ENCODE data around the gene CLOCK. TPM values are rescaled to one million over a fixed set of nuclear protein-coding genes. Genes with fewer than 3 reads are reported as not detected.

The CLOCK gene
- total and polyA plus RNA-seq, 2 of the 13 experiments (the other 11 are each of a cell fraction or from before 2014, with no cell fraction given), result 8.8 to 13.5 TPM

- TF ChIP-seq MYPOP (CRISPR knock-in tag; IDR thresholded peaks at IDR 0.05) (peak; percentile 71), ZNF350 (CRISPR knock-in tag; IDR thresholded peaks at IDR 0.05; ENCODE audit: borderline replicate concordance, low read depth) (peak; percentile 62; the same call in 1 of the 2 replicates), ZNF660 (CRISPR knock-in tag; IDR thresholded peaks at IDR 0.05; ENCODE audit: borderline replicate concordance, low read depth) (no peak), ZNF598 (CRISPR knock-in tag; IDR thresholded peaks at IDR 0.05; ENCODE audit: borderline replicate concordance) (peak; percentile 61; the same call in 1 of the 2 replicates), CBX5 (CRISPR knock-in tag; IDR thresholded peaks at IDR 0.05; ENCODE audit: borderline replicate concordance) (no peak), RORA (CRISPR knock-in tag; IDR thresholded peaks at IDR 0.05) (no peak), ZMYM3 (CRISPR knock-in tag; IDR thresholded peaks at IDR 0.05) (peak; percentile 19; the same call in 1 of the 2 replicates), MXI1 (IDR thresholded peaks at IDR 0.05; ENCODE audit: borderline replicate concordance, low read depth, low read length) (peak; percentile 8; the same call in 1 of the 3 replicates), ZNF816 (CRISPR knock-in tag; IDR thresholded peaks at IDR 0.05; ENCODE audit: borderline replicate concordance) (0 out of 2 replicates have a peak, but pooled peaks have one; percentile 73), HNF1A (IDR thresholded peaks at IDR 0.05; ENCODE audit: low read depth) (no peak), HNF1A (CRISPR knock-in tag; IDR thresholded peaks at IDR 0.05; ENCODE audit: borderline replicate concordance) (0 out of 2 replicates have a peak, but pooled peaks have one; percentile 15), MAZ (IDR thresholded peaks at IDR 0.05; ENCODE audit: borderline replicate concordance, low read depth, low read length) (peak; percentile 55), MAZ (CRISPR knock-in tag; IDR thresholded peaks at IDR 0.05; ENCODE audit: low read depth) (0 out of 2 replicates have a peak, but pooled peaks have one; percentile 38), KDM2A (CRISPR knock-in tag; IDR thresholded peaks at IDR 0.05; ENCODE audit: borderline replicate concordance, low read depth) (0 out of 2 replicates have a peak, but pooled peaks have one; percentile 55), POGK (CRISPR knock-in tag; conservative IDR thresholded peaks at IDR 0.05) (peak; percentile 55; the same call in 1 of the 2 replicates), ZNF607 (CRISPR knock-in tag; IDR thresholded peaks at IDR 0.05; ENCODE audit: borderline replicate concordance) (0 out of 2 replicates have a peak, but pooled peaks have one; percentile 29), ARHGAP35 (CRISPR knock-in tag; IDR thresholded peaks at IDR 0.05; ENCODE audit: borderline replicate concordance) (peak; percentile 77; the same call in 1 of the 2 replicates), TFDP2 (CRISPR knock-in tag; IDR thresholded peaks at IDR 0.05) (peak; percentile 48; the same call in 1 of the 2 replicates)
Measured at GRCh38 chr4:55546756-55547465, at the start of gene CLOCK (continued).
